OCI-LY1 (cell line): ENCODE results near the gene NUP107.

Source experiments
- H2AFZ ChIP-seq: fragments of 200-600 bp; sonication (generic), shearing (Covaris generic); 2 replicates; pipeline ENCODE4 v1.6.0; 2014; ENCODE audit warnings: antibody characterized with exemption, mild to moderate bottlenecking, low read length
- H3F3A ChIP-seq: fragments of 200-600 bp; sonication (generic), shearing (Covaris generic); 2 replicates; pipeline ENCODE4 v1.6.0; 2014; ENCODE audit warnings: mild to moderate bottlenecking, antibody characterized with exemption, low read length, moderate library complexity; ENCODE audit not compliant: insufficient read depth
- H3K27ac ChIP-seq: fragments of 200-600 bp; sonication (generic); 2 replicates; pipeline ENCODE4 v1.5.1; 2014; ENCODE audit warnings: low read length, mixed run types, mild to moderate bottlenecking, low read depth; ENCODE audit not compliant: poor library complexity, severe bottlenecking
- H3K27me3 ChIP-seq: fragments of 200-600 bp; sonication (generic); 2 replicates; pipeline ENCODE4 v1.6.0; 2014; ENCODE audit warnings: antibody characterized with exemption, mild to moderate bottlenecking, low read length, moderate library complexity; ENCODE audit not compliant: insufficient read depth
- H3K36me3 ChIP-seq: fragments of 200-600 bp; sonication (generic); 2 replicates; pipeline ENCODE4 v1.6.1; 2014; ENCODE audit warnings: mild to moderate bottlenecking, antibody characterized with exemption, low read length, moderate library complexity, mixed read lengths; ENCODE audit not compliant: insufficient read depth
- H3K4me1 ChIP-seq: fragments of 200-600 bp; sonication (generic); 2 replicates; pipeline ENCODE4 v1.5.1; 2014; ENCODE audit warnings: mild to moderate bottlenecking, low read length, moderate library complexity; ENCODE audit not compliant: insufficient read depth, severe bottlenecking
- H3K4me2 ChIP-seq: fragments of 200-600 bp; sonication (generic), shearing (Covaris generic); 2 replicates; pipeline ENCODE4 v1.6.1; 2014; ENCODE audit warnings: low read length
- H3K4me3 ChIP-seq: fragments of 200-600 bp; sonication (generic); 2 replicates; pipeline ENCODE4 v1.5.1; 2014; ENCODE audit warnings: low read length, low read depth, mild to moderate bottlenecking, mixed read lengths; ENCODE audit not compliant: poor library complexity, severe bottlenecking
- H3K79me2 ChIP-seq: fragments of 200-600 bp; shearing (Covaris generic); 2 replicates; pipeline ENCODE4 v1.6.1; 2016; ENCODE audit warnings: mixed run types, low read length, mixed read lengths; ENCODE audit not compliant: insufficient read depth
- H3K9ac ChIP-seq: fragments of 200-600 bp; sonication (generic), shearing (Covaris generic); 2 replicates; pipeline ENCODE4 v1.6.1; 2014; ENCODE audit warnings: mild to moderate bottlenecking, low read length, mixed read lengths
- H3K9me2 ChIP-seq: fragments of 200-600 bp; sonication (generic), shearing (Covaris generic); 2 replicates; pipeline ENCODE4 v1.6.1; 2014; ENCODE audit warnings: low read depth, mild to moderate bottlenecking, low read length, mixed read lengths
- H3K9me3 ChIP-seq: fragments of 200-600 bp; shearing (Covaris generic); 2 replicates; pipeline ENCODE4 v1.6.1; 2014; ENCODE audit warnings: low read length, mixed read lengths
- H4K20me1 ChIP-seq: fragments of 200-600 bp; sonication (generic), shearing (Covaris generic); 2 replicates; pipeline ENCODE4 v1.6.0; 2016; ENCODE audit warnings: mild to moderate bottlenecking, low read length; ENCODE audit not compliant: insufficient read depth
- EZH2 ChIP-seq: fragments of 200-600 bp; sonication (generic), shearing (Covaris generic); IDR thresholded peaks from 2 replicates; pipeline ENCODE4 v1.8.0; 2017; ENCODE audit warnings: borderline replicate concordance, mixed run types, mild to moderate bottlenecking, antibody characterized with exemption, low read length, moderate library complexity, mixed read lengths
- TF ChIP-seq, protein P1 (sequence below): fragments of 200-600 bp; sonication (generic), shearing (Covaris generic); IDR thresholded peaks from 2 replicates; pipeline ENCODE4 v1.5.1; 2017; ENCODE audit warnings: mild to moderate bottlenecking, antibody characterized with exemption, low read length, moderate library complexity, mixed read lengths

NUP107 gene

DNA sequence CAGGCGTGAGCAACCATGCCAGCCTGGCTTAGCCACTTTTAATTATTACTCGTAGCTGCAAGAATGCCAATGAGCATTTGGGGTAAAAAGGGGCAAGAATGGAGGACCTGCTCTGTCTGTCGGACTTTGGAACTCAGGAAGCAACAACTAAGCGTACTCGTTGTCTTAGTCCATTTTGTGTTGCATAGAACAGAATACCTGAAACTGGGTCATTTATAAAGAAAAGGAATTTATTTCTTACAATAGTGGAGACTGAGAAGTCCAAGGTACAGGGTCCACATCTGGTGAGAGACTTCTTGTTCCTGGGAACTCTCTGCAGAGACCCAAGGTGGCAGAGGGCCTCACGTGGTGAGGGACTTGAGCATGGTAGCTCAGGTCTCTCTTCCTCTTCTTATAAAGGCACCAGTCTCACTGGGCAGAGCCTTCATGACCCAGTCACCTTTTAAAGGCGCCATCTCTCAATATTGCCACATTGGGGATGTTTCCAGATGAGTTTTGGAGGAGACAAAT lies 88.4 kb downstream of the NUP107 start:
- H3K9ac ChIP-seq: no peak overlapping the region
- H3F3A ChIP-seq: no peaks in the 10 kb centered on the region; the same call in 1 of the 2 replicates
- H3K27me3 ChIP-seq: no peaks in the 10 kb centered on the region
- H3K79me2 ChIP-seq: no peaks in the 10 kb centered on the region
- H3K4me2 ChIP-seq: no peak overlapping the region
- peak overlapping the region; percentile 99 for H3K27ac ChIP-seq
- no peaks in the 10 kb centered on the region for H3K9me2 ChIP-seq
- no peaks in the 10 kb centered on the region for H4K20me1 ChIP-seq
- peaks cover 71% of the 10 kb centered on the region for H3K4me1 ChIP-seq
- no peak overlapping the region for H2AFZ ChIP-seq
- H3K4me3 ChIP-seq: no peak overlapping the region
- no peaks in the 10 kb centered on the region for H3K36me3 ChIP-seq
- TF ChIP-seq, protein P1, sequence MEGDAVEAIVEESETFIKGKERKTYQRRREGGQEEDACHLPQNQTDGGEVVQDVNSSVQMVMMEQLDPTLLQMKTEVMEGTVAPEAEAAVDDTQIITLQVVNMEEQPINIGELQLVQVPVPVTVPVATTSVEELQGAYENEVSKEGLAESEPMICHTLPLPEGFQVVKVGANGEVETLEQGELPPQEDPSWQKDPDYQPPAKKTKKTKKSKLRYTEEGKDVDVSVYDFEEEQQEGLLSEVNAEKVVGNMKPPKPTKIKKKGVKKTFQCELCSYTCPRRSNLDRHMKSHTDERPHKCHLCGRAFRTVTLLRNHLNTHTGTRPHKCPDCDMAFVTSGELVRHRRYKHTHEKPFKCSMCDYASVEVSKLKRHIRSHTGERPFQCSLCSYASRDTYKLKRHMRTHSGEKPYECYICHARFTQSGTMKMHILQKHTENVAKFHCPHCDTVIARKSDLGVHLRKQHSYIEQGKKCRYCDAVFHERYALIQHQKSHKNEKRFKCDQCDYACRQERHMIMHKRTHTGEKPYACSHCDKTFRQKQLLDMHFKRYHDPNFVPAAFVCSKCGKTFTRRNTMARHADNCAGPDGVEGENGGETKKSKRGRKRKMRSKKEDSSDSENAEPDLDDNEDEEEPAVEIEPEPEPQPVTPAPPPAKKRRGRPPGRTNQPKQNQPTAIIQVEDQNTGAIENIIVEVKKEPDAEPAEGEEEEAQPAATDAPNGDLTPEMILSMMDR: no peak
- TF ChIP-seq EZH2: no peak
- no peaks in the 10 kb centered on the region for H3K9me3 ChIP-seq

DNA sequence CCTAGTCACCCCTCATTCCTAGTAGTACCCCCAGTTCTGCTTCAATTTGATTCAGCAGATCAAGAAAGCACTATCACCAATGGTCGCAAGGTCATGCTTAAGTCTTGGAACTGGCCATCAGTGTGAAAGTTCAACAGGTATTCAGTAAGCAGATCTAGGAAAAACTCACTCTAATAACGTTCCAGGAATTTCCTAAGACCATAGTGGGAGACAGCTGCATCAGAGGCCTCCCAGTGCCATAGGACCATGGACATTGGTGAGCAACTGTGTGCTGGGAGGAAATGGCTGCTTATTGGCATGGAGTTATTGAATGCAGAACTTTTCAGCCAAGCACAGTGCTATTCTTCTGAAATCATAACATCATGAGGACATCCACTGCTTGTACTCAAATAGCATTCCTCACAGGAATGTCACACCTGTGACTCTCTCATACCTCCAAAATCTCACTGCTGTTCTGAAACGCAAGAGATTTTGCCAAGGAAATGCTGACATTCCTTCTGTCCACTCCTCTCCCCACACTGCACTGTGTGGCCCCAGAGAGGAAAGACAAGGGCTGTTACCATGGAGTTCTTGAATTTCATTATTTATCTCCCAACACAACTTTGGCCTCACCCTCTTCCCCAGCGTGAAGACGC lies 90.3 kb downstream of the NUP107 start:
- Histone ChIP-seq H3K27me3 (no peaks in the 10 kb centered on the region), H3K9me2 (no peaks in the 10 kb centered on the region), H3K9ac (no peak overlapping the region), H3K79me2 (no peaks in the 10 kb centered on the region), H3K4me3 (no peak overlapping the region), H3K27ac (peak overlapping the region; percentile 67), H3K9me3 (no peaks in the 10 kb centered on the region), H3F3A (no peaks in the 10 kb centered on the region; the same call in 1 of the 2 replicates), H3K36me3 (no peaks in the 10 kb centered on the region), H3K4me2 (no peak overlapping the region), H4K20me1 (no peaks in the 10 kb centered on the region), H3K4me1 (peaks cover 54% of the 10 kb centered on the region), H2AFZ (no peak overlapping the region)
- no peak for TF ChIP-seq EZH2
- TF ChIP-seq, protein P1: no peak

DNA sequence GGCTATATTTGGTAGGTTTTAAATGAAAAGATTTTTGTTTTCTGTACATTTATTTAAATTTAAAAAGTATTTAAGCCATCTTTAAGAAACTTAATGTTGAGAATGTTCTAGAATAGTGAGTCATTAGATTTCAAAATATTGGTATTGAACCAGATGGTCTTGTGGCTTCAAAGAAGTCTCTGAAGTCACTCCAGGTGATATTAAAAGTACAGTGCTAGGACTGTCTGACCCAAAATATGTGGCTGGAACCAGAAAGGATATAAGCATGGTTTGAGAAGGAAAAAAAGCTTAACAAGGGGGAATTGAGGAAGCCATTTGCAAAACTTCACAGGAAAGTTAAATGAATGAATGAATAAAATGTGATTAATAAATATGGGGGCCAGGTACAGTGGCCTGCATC lies 92.5 kb downstream of the NUP107 start:
- H4K20me1 ChIP-seq: no peaks in the 10 kb centered on the region
- H2AFZ ChIP-seq: no peak overlapping the region
- H3K36me3 ChIP-seq: no peaks in the 10 kb centered on the region
- H3K9me2 ChIP-seq: no peaks in the 10 kb centered on the region
- H3K9ac ChIP-seq: no peak overlapping the region
- no peak for TF ChIP-seq EZH2
- TF ChIP-seq, protein P1: no peak
- no peaks in the 10 kb centered on the region for H3K27me3 ChIP-seq
- no peak overlapping the region for H3K4me3 ChIP-seq
- H3K4me1 ChIP-seq: peaks cover 47% of the 10 kb centered on the region
- H3K9me3 ChIP-seq: no peaks in the 10 kb centered on the region
- no peak overlapping the region for H3K27ac ChIP-seq
- H3F3A ChIP-seq: no peaks in the 10 kb centered on the region
- no peak overlapping the region for H3K4me2 ChIP-seq
- no peaks in the 10 kb centered on the region for H3K79me2 ChIP-seq
